ENCODE results near the gene MBOAT2. TPM values are rescaled to one million over a fixed set of nuclear protein-coding genes. Genes with fewer than 3 reads are reported as not detected.

MBOAT2 gene
- total RNA-seq, 4 donors from 2014 or later, result 12.5 to 33.0 (median 20.7) TPM

DNA sequence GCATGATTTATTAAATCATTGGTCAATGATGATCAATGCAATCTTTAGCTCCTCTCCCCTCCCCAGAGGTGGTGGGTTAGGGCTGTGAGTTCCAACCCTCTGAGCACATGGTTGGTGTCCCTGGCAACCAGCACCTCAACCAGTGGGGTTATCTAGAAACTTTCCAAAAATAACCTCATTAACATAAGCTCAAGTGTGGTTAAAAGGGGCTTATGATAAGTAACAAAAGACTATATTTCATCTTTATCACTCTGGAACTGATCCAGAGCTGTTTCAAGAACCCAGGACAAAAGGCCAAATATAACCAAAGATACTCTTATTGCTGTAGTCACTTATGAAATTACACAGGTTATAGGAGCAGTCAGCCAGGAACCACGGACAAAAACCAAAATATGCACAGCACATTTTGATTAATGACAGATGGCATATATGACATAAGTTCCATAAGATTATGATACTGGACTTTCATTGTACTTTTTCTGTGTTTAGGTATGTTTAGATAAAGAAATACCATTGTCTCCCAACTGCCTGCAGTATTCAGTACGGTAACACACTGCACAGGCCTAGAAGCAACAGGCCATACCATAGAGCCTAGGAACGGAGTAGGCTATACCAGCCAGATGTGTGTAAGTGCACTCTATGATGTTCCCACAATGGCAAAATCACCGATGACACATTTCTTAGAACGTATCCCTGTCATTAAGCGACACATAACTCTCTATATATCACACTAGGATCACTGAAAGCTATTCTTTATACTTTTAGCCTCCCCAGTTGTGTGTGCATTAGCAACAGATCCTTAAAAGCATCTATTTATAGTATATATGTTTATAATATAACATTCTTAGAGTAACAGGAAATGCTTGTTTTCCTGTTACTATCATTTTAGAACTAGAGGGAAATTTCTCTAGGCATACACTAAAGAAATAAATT is 197.9 kb downstream of the MBOAT2 start:
- no peak for DNase-seq
- Histone ChIP-seq H3K4me1 (no peaks in the 10 kb centered on the region), H3K4me3 (no peak overlapping the region), H3K36me3 (peaks cover 0 to 82% (median 0%) of the 10 kb centered on the region in 3 donors), H3K27ac (no peak overlapping the region), H3K9me3 (no peaks in the 10 kb centered on the region), H3K27me3 (no peaks in the 10 kb centered on the region)
- TF ChIP-seq, protein P1, sequence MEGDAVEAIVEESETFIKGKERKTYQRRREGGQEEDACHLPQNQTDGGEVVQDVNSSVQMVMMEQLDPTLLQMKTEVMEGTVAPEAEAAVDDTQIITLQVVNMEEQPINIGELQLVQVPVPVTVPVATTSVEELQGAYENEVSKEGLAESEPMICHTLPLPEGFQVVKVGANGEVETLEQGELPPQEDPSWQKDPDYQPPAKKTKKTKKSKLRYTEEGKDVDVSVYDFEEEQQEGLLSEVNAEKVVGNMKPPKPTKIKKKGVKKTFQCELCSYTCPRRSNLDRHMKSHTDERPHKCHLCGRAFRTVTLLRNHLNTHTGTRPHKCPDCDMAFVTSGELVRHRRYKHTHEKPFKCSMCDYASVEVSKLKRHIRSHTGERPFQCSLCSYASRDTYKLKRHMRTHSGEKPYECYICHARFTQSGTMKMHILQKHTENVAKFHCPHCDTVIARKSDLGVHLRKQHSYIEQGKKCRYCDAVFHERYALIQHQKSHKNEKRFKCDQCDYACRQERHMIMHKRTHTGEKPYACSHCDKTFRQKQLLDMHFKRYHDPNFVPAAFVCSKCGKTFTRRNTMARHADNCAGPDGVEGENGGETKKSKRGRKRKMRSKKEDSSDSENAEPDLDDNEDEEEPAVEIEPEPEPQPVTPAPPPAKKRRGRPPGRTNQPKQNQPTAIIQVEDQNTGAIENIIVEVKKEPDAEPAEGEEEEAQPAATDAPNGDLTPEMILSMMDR (IDR thresholded peaks at IDR 0.05), result no peak
- TF ChIP-seq POLR2A (IDR thresholded peaks at IDR 0.05), result no peak

DNA sequence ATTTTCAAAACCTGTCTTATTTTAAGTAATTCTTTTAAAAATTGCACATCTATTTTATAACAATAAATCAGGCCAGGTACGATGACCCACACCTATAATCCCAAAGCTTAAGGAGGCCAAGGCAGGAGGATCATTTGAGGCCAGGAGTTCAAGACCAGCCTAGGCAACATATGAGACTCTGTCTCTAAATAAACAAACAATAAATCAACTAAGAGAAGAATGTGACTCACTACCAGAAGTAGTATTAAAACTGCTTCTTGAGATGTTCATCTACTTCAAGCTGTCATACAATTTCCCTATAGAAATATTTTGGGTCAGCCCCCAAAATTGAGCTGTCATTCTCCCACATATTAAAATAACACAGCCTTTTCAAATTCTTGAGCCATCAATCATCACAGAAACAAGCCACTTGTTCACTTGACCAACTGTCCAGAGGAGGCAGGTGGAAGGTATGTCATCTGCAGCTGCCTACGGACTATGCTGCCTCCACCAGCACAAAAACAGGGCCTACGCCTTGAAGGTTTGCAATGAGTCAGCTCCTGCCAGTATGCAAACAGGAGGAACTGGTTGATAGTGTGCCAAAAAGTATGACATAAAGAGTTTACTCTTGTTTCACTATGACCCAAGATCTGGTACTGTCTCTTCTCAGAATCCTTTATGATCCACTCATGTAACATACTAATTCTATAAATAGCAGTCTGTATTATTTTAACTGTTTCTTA is 199.7 kb downstream of the MBOAT2 start:
- H3K36me3 ChIP-seq, result peaks cover 0 to 80% (median 0%) of the 10 kb centered on the region in 3 donors
- H3K9me3 ChIP-seq, result no peaks in the 10 kb centered on the region
- peak overlapping the region in 1 of 4 donors; percentile 30 for H3K27ac ChIP-seq
- DNase-seq, result peak in 1 of 3 donors; percentile 53
- no peaks in the 10 kb centered on the region for H3K4me1 ChIP-seq
- no peaks in the 10 kb centered on the region for H3K27me3 ChIP-seq
- TF ChIP-seq, protein P1 (IDR thresholded peaks at IDR 0.05), result peak in 2 of 6 experiments; percentile 3 to 11
- no peak for TF ChIP-seq POLR2A (IDR thresholded peaks at IDR 0.05)
- H3K4me3 ChIP-seq, result no peak overlapping the region

DNA sequence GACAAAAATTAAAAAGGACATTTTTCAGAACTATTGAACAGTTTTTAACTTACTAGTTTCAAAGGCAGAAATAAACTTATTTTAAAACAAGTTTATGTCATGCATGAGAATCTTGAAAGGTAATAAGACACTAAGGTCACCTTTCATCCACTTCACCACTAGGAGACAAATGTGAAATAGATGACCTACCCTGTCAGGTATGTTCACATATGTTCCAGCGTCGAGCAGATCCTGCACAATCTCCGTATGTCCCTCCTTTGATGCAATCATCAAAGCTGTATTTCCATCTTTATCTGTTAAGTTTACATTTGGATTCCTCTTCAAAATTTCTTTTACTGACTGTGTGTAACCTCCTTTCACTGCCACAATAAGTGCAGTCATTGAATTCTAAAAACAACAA is 200.7 kb downstream of the MBOAT2 start:
- Histone ChIP-seq H3K4me1 (no peaks in the 10 kb centered on the region), H3K36me3 (peaks cover 0 to 75% (median 0%) of the 10 kb centered on the region in 3 donors), H3K27ac (no peak overlapping the region), H3K4me3 (no peak overlapping the region), H3K9me3 (no peaks in the 10 kb centered on the region), H3K27me3 (no peaks in the 10 kb centered on the region)
- no peak for DNase-seq
- TF ChIP-seq POLR2A (IDR thresholded peaks at IDR 0.05), result no peak
- TF ChIP-seq, protein P1 (IDR thresholded peaks at IDR 0.05), result no peak

Other genes with a start within 250 kb of the MBOAT2 start
- gene KIDINS220, start 166.1 kb downstream of the MBOAT2 start, total RNA-seq, result 10 to 100 TPM; 57.8 to 88.3 (median 70.4) TPM
- 10 to 100 TPM; 30.6 to 59.4 (median 37.8) TPM for gene ASAP2, start 203.1 kb upstream of the MBOAT2 start, total RNA-seq